PFSK-1 (cell line): ENCODE data around the gene FGF6.

Experiments
- FOXP2 ChIP-seq: optimal IDR thresholded peaks from 2 replicates; pipeline ENCODE3; 2011; ENCODE audit warnings: borderline replicate concordance, control low read depth, inconsistent platforms; ENCODE audit not compliant: insufficient read depth; ENCODE audit errors: extremely low read length, extremely low read depth
- POLR2AphosphoS5 ChIP-seq: IDR thresholded peaks from 2 replicates; pipeline ENCODE4 v1.6.1; 2012; ENCODE audit warnings: low read depth, mild to moderate bottlenecking, control low read depth, low read length, moderate library complexity
- SIN3A ChIP-seq: IDR thresholded peaks from 2 replicates; pipeline ENCODE4 v1.6.1; 2012; ENCODE audit warnings: mild to moderate bottlenecking, low read length, moderate library complexity, borderline replicate concordance; ENCODE audit not compliant: insufficient read depth
- TAF1 ChIP-seq: IDR thresholded peaks from 2 replicates; pipeline ENCODE4 v1.6.1; 2012; ENCODE audit warnings: low read length, control low read depth, borderline replicate concordance; ENCODE audit not compliant: insufficient read depth
- TF ChIP-seq, protein P1 (sequence below), 2 experiments: IDR thresholded peaks; 2 replicates each; pipeline versions ENCODE4 v1.6.1 to v1.8.0; 2011 to 2012; ENCODE audit warnings: low read depth in 2 of 2, low read length in 2 of 2, control low read depth in 1 of 2, inconsistent platforms in 1 of 2, mild to moderate bottlenecking in 1 of 2, moderate library complexity in 1 of 2; ENCODE audit not compliant: insufficient read depth in 1 of 2

The FGF6 gene

GRCh38 chr12:4402996-4403395 is 42.6 kb downstream of the FGF6 start:
- TF ChIP-seq, protein P1, sequence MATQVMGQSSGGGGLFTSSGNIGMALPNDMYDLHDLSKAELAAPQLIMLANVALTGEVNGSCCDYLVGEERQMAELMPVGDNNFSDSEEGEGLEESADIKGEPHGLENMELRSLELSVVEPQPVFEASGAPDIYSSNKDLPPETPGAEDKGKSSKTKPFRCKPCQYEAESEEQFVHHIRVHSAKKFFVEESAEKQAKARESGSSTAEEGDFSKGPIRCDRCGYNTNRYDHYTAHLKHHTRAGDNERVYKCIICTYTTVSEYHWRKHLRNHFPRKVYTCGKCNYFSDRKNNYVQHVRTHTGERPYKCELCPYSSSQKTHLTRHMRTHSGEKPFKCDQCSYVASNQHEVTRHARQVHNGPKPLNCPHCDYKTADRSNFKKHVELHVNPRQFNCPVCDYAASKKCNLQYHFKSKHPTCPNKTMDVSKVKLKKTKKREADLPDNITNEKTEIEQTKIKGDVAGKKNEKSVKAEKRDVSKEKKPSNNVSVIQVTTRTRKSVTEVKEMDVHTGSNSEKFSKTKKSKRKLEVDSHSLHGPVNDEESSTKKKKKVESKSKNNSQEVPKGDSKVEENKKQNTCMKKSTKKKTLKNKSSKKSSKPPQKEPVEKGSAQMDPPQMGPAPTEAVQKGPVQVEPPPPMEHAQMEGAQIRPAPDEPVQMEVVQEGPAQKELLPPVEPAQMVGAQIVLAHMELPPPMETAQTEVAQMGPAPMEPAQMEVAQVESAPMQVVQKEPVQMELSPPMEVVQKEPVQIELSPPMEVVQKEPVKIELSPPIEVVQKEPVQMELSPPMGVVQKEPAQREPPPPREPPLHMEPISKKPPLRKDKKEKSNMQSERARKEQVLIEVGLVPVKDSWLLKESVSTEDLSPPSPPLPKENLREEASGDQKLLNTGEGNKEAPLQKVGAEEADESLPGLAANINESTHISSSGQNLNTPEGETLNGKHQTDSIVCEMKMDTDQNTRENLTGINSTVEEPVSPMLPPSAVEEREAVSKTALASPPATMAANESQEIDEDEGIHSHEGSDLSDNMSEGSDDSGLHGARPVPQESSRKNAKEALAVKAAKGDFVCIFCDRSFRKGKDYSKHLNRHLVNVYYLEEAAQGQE (IDR thresholded peaks at IDR 0.05; ENCODE audit: insufficient read depth in 1 of 2, low read depth in 2 of 2, low read length in 2 of 2), result no peak
- no peak for TF ChIP-seq FOXP2
- no peak for TF ChIP-seq SIN3A
- no peak for TF ChIP-seq POLR2AphosphoS5
- TF ChIP-seq TAF1, result no peak

DNA sequence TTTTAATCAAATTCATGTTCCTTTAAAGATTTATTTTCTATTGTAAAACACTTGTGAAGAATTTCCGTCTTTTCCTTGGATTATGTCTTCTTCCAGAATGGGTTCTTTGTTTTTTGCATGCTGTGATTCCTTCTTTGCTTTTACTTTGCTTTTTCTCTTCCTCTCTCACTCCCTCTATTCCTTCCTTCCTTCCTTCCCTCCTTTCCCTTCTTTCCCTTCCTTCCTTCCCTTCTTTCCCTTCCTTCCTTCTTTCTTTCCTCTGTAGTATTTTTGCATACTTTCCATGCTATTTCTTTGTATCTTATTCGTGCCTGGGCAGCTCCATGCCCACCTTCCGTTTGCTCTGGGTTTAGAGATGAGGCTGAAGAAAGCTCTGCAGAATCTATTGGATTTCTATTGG is 44.5 kb downstream of the FGF6 start:
- no peak for TF ChIP-seq SIN3A
- no peak for TF ChIP-seq FOXP2
- TF ChIP-seq, protein P1 (IDR thresholded peaks at IDR 0.05; ENCODE audit: insufficient read depth in 1 of 2, low read depth in 2 of 2, low read length in 2 of 2), result no peak
- TF ChIP-seq TAF1, result no peak
- TF ChIP-seq POLR2AphosphoS5, result no peak

DNA sequence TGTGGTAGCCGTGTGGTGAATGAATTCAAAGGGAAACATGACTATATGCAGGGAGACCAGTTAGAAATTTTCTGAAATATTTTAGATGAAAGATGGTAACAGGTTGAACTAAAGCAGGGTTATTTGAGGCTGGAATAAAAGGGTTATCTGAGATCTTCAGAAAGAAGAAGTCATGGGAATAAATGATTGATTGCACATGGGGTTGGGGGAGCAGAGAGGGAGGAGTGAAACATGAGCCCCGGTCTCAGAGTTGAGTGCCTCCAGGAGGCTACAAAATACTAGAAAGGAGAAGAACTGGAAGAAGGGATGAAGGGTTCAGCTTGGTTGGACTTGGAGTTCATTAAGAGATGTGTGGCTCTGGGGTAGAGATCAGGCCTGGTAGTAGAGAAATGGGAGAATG is 49.8 kb downstream of the FGF6 start:
- no peak for TF ChIP-seq SIN3A
- TF ChIP-seq, protein P1 (IDR thresholded peaks at IDR 0.05; ENCODE audit: insufficient read depth in 1 of 2, low read depth in 2 of 2, low read length in 2 of 2), result no peak
- no peak for TF ChIP-seq FOXP2
- no peak for TF ChIP-seq POLR2AphosphoS5
- no peak for TF ChIP-seq TAF1

- TF ChIP-seq SIN3A (no peak), FOXP2 (no peak), POLR2AphosphoS5 (no peak), TAF1 (no peak)
- TF ChIP-seq, protein P1 (IDR thresholded peaks at IDR 0.05; ENCODE audit: insufficient read depth in 1 of 2, low read depth in 2 of 2, low read length in 2 of 2), result no peak
Observed at GRCh38 chr12:4393211-4393610, 52.4 kb downstream of the FGF6 start.

DNA sequence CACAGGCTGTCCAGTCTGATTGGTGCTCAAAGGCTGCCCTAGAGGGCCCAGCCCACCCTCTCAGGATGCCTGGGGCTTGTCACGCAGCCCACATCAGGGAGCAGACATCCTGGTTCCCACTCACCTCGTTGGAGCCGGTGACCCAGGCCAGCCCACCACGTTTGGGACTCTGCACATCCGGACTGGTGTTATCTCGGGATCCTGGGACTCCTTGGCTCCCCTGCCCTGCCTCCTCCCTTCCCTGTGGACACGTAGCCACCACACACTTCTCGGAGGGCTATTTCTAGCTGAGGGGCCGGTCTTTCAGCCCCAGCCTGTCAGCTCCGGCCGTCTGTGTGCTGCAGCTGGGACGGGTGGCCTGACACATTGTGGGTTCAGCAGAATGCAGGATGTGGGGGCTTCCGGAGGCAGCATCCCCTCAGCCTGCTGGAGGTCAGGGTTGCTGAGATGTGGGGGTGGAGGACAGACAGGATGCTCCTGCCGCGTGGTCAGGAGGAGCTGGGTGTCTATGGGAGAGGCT is 53.3 kb downstream of the FGF6 start:
- TF ChIP-seq FOXP2, result no peak
- TF ChIP-seq POLR2AphosphoS5, result no peak
- no peak for TF ChIP-seq SIN3A
- no peak for TF ChIP-seq TAF1
- TF ChIP-seq, protein P1 (IDR thresholded peaks at IDR 0.05; ENCODE audit: insufficient read depth in 1 of 2, low read depth in 2 of 2, low read length in 2 of 2), result no peak
